ENCODE measurements around the gene GABRP. TPM values are rescaled to one million over a fixed set of nuclear protein-coding genes. Genes with fewer than 3 reads are reported as not detected.
A peak's percentile ranks its signal among the peaks of the same experiment; 100 is the strongest.

GABRP gene
- total and polyA plus RNA-seq, 12 donors, result 0.03 to 0.26 (median 0.13) TPM; not detected in 7

DNA sequence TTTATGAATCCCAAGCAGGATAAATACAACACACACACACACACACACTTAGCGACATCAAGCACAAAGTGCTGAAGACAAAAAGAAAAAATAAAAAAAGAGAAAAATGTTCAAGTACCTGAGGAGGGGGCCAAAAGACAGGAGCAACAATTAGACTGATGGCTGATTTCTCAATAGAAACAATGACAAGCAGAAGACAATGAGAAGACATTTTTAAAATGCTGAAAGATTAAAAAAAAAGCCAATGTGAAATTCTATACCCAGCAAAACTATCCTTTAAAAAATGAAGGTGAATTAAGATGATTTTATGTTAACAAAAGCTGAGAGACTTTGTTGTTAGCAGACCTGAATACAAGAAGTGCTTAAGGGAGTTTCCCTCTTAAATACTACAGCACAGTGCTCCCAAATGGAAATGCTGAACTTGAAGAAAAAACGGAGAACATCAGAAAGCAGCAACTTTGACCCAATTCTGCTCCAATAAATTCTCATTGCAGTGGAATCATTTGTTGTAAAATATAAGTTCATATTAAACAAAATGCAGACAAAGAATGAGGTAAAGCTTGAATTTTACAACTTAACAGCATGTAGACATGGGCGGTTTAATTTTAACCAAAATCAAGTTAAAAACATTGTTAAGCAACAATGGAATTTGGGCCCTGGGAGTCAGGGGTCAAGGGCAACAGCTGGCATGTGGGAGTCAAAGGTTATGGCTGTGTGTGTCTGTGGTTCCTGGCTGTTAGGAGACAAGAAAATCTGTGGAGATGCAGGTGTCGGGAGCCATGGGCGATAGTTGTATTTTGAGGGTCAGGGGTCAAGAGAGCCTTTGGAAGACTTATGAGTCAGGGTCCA is 77.5 kb downstream of the GABRP start:
- Histone ChIP-seq H3K36me3 (replicated peaks in 1 of 2) (no peaks in the 10 kb centered on the region), H3K4me3 (peak overlapping the region in 1 of 4 donors; percentile 85), H3K27ac (peak overlapping the region in 2 of 5 donors; percentile 72 to 77), H3K4me1 (replicated peaks in 1 of 2) (peaks cover 0 to 12% of the 10 kb centered on the region in 2 donors), H3K27me3 (no peaks in the 10 kb centered on the region), H3K9me3 (replicated peaks in 1 of 3) (peaks cover 0 to 12% (median 0%) of the 10 kb centered on the region in 3 donors)
- no peak for TF ChIP-seq POLR2A (IDR thresholded peaks at IDR 0.05)
- TF ChIP-seq, protein P1, sequence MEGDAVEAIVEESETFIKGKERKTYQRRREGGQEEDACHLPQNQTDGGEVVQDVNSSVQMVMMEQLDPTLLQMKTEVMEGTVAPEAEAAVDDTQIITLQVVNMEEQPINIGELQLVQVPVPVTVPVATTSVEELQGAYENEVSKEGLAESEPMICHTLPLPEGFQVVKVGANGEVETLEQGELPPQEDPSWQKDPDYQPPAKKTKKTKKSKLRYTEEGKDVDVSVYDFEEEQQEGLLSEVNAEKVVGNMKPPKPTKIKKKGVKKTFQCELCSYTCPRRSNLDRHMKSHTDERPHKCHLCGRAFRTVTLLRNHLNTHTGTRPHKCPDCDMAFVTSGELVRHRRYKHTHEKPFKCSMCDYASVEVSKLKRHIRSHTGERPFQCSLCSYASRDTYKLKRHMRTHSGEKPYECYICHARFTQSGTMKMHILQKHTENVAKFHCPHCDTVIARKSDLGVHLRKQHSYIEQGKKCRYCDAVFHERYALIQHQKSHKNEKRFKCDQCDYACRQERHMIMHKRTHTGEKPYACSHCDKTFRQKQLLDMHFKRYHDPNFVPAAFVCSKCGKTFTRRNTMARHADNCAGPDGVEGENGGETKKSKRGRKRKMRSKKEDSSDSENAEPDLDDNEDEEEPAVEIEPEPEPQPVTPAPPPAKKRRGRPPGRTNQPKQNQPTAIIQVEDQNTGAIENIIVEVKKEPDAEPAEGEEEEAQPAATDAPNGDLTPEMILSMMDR (IDR thresholded peaks at IDR 0.05), result no peak
- 82 to 88% (median 85%) methylated on average over 5 of the region's 5 CpGs for WGBS, 4 donors
- peak in 1 of 7 donors; percentile 17 for DNase-seq
- intact Hi-C loops (cut with DNase I), result no loop called here

DNA sequence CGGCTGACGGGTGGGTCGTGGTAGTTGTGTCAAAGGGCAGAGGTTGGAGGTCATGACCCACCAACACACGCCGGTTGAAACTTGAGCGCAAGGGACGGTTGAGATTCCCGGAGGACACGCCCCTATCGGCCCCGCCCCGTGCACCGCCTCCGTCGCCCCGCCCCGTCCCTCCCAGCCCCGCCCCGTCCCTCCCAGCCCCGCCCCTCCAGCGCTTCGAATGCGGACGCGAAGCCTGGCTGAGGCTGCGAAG is 78.1 kb downstream of the GABRP start:
- H3K27ac ChIP-seq, result peak overlapping the region in 3 of 5 donors; percentile 63 to 77 (median 72)
- peaks cover 0 to 12% (median 0%) of the 10 kb centered on the region in 3 donors for H3K9me3 ChIP-seq (replicated peaks in 1 of 3)
- intact Hi-C loops (cut with DNase I), result no loop called here
- no peaks in the 10 kb centered on the region for H3K36me3 ChIP-seq (replicated peaks in 1 of 2)
- peak overlapping the region in 2 of 4 donors; percentile 27 to 85 for H3K4me3 ChIP-seq
- H3K4me1 ChIP-seq (replicated peaks in 1 of 2), result peaks cover 0 to 12% of the 10 kb centered on the region in 2 donors
- TF ChIP-seq POLR2A (IDR thresholded peaks at IDR 0.05), result no peak
- TF ChIP-seq, protein P1 (IDR thresholded peaks at IDR 0.05), result no peak
- DNase-seq, result peak in 4 of 7 donors; percentile 57 to 74 (median 71)
- WGBS, 4 donors, result 2 to 16% (median 6%) methylated on average over 3 to 26 of the region's 26 CpGs
- H3K27me3 ChIP-seq, result no peaks in the 10 kb centered on the region

DNA sequence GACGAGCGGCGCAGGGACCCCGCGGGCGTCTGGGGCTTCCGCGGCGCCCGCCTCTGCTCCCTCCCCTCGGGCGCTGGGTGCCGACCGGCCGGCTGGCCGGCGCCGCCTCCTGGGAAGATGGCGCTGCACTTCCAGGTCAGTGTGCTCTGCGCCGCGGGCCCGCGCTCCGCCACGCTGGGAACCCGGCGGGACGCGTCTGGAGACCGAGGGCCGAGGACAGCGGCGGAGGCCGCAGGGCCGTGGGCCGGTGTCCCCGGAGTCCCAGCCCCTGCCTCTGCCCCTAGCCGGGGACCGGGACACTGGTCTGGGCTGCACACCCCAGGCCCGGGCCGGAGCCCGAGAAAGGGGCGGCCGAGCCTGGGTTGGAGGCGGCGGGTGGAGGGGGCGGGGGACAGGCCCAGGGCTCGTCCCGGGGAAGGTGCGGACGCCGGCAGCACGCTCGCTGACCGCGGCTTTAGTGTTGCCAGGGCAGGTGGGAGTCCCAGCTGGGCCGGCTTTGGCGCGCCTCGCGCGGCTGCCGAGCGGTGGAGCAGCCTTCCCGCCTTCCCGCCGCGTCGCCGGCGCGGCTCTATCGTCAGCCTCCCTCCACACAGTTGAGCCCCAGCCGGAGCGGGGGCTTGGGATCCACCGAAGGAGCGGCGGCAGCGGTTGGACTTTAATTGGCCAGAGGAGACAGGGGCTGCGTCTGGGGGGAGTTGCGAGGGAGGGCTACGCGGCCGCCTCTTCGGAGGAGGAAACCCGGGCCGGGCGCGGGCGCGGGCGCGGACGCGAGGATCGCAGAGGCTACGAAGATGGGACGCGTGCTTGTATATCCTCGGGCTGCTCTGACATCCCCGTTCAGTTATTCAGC is 78.6 kb downstream of the GABRP start, which contains the start of gene RANBP17:
RANBP17 (plus strand) TSS at position 102 of the 850 bp plus-strand sequence.
- Histone ChIP-seq H3K4me3 (peak within 1 kb of the TSS; percentile 27 to 94 (median 72)), H3K27ac (peak within 1 kb of the TSS in 3 of 5 donors; percentile 63 to 77 (median 72)), H3K9me3 (replicated peaks in 1 of 3) (peaks cover 0 to 12% (median 0%) of the 10 kb centered on the region in 3 donors), H3K27me3 (no peaks in the 10 kb centered on the region), H3K36me3 (replicated peaks in 1 of 2) (no peaks in the 10 kb centered on the region), H3K4me1 (replicated peaks in 1 of 2) (peaks cover 0 to 12% of the 10 kb centered on the region in 2 donors)
- WGBS, 4 donors, result 1 to 2% (median 1%) methylated on average over 24 to 101 of the region's 102 CpGs
- intact Hi-C loops (cut with DNase I), result no loop called here
- peak in 1 of 2 donors; percentile 51 for TF ChIP-seq POLR2A (IDR thresholded peaks at IDR 0.05)
- TF ChIP-seq, protein P1 (IDR thresholded peaks at IDR 0.05), result peak in 1 of 6 experiments; percentile 18
- peak; percentile 44 to 74 (median 59) for DNase-seq

DNA sequence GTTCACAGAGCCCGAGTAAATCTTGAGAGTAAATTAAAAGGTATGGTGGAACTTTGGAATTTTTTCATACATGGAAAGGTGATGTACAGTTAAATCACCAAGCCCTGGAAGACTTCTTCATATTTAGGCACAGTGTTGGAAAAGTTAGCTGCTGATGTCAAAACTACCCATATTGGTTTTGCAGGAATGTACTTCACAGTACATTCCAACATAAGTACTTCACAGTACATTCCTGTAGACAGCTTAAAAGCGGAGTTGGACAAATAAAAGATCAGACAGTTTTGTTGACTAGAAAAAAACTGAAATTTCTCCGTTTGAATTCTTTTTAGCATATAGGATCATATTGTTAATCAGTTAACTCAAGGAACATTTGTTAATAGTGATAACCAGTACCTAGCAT is 80.1 kb downstream of the GABRP start:
- no peaks in the 10 kb centered on the region for H3K36me3 ChIP-seq (replicated peaks in 1 of 2)
- no peak overlapping the region for H3K27ac ChIP-seq
- no peak for DNase-seq
- peaks cover 0 to 12% (median 0%) of the 10 kb centered on the region in 3 donors for H3K9me3 ChIP-seq (replicated peaks in 1 of 3)
- H3K4me3 ChIP-seq, result no peak overlapping the region
- TF ChIP-seq POLR2A (IDR thresholded peaks at IDR 0.05), result no peak
- TF ChIP-seq, protein P1 (IDR thresholded peaks at IDR 0.05), result no peak
- H3K4me1 ChIP-seq (replicated peaks in 1 of 2), result peaks cover 0 to 12% of the 10 kb centered on the region in 2 donors
- 90 to 97% (median 93%) methylated on average over 3 of the region's 3 CpGs for WGBS, 4 donors
- intact Hi-C loops (cut with DNase I), result no loop called here
- no peaks in the 10 kb centered on the region for H3K27me3 ChIP-seq

All from adrenal gland (tissue), 12 donors.